ENCODE measurements around the gene PDCD2L.

PDCD2L gene

GRCh38 chr19:34403784-34404108 lies 453 bp upstream of the PDCD2L start:
- TF ChIP-seq, protein P1, sequence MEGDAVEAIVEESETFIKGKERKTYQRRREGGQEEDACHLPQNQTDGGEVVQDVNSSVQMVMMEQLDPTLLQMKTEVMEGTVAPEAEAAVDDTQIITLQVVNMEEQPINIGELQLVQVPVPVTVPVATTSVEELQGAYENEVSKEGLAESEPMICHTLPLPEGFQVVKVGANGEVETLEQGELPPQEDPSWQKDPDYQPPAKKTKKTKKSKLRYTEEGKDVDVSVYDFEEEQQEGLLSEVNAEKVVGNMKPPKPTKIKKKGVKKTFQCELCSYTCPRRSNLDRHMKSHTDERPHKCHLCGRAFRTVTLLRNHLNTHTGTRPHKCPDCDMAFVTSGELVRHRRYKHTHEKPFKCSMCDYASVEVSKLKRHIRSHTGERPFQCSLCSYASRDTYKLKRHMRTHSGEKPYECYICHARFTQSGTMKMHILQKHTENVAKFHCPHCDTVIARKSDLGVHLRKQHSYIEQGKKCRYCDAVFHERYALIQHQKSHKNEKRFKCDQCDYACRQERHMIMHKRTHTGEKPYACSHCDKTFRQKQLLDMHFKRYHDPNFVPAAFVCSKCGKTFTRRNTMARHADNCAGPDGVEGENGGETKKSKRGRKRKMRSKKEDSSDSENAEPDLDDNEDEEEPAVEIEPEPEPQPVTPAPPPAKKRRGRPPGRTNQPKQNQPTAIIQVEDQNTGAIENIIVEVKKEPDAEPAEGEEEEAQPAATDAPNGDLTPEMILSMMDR (conservative IDR thresholded peaks at IDR 0.05), result no peak
- peak overlapping the region; percentile 92 for H3K27ac ChIP-seq

DNA sequence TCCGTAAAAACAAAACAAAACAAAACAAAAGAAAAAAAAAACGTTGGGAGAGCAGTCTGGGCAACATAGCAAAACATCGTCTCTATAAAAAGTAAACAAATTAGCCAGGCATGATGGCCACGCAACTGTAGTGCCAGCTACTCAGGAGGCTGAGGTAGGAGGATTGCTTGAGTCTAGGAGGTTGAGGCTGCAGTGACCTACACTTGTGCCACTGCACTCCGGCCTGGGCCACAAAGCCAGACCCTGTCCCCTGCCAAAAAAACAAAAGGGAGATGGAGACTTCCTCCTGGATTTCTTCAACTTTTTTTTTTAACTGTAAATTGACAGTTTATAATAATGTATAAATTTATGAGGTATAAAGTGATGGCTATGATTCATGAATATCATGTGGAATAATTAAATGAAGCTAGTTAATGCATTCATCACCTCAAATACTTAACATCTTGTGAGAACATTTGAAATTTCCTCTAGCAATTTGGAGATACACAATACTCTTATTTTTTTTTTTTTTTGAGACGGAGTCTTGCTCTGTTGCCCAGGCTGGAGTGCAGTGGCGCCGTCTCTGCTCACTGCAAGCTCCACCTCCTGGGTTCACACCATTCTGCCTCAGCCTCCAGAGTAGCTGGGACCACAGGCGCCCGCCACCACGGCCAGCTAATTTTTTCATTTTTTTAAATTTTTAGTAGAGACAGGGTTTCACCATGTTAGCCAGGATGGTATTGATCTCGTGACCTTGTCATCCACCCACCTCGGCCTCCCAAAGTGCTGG lies 1.9 kb downstream of the PDCD2L start:
- TF ChIP-seq, protein P1 (conservative IDR thresholded peaks at IDR 0.05), result no peak
- peak overlapping the region; percentile 92; the same call in 1 of the 2 replicates for H3K27ac ChIP-seq

DNA sequence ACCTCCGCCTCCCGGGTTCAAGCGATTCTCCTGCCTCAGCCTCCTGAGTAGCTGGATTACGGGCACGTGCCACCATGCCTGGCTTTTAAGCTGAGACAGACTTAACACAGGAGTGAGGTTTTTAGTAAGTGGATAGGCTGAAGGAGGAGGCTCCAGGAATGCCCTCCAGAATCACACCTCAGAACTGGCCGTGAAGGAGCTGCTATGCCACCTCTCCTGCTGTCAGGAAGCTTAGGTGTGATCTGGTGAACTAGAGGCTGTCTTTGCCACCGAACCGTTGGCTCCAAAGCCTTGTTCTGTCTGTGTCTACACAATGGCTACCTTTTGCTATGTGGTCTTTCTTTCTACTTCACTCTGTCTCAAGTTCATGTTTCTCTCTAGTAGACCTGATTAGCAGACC lies 4.2 kb downstream of the PDCD2L start:
- TF ChIP-seq, protein P1 (conservative IDR thresholded peaks at IDR 0.05), result no peak
- H3K27ac ChIP-seq, result no peak overlapping the region

DNA sequence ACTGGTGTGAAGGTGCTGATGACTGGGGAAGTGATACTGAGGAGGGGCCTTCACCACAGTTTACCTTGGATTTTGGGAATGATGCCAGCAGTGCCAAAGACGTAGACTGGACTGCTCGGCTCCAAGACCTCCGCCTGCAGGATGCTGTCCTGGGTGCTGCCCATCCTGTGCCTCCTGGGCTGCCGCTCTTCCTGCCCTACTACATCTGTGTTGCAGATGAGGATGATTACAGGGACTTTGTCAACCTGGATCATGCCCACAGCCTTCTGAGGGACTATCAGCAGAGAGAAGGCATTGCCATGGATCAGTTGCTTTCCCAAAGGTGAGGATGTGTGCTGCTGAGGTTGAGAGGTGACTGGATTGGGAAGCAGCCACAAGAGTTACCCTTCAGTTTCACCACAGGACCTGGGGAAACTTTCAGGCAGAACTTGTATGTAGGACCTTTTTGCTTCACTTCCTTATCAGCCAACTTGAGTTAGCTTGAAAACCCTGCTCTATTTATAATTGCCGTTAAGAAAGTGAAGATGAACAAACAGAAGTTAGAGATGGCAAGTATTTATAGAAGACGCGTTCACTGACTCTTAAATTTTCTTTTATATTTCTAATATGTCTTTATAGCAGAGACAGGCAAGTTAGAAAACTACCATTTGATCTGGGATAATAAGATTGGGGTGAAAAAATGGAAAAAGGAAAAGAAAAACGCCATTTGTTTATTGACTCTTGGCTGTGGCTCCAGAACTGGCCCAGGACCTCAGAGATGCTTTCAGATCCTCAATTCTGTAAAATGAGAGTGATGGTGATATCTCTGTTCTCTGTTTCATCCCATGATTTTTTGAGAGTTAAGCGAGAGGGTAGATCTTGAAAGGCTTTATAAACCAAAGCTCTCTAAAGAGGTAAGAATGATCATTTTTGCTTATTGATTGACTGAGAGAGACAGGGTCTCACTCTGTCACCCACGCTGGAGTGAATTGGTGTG lies 5.3 kb downstream of the PDCD2L start:
- TF ChIP-seq, protein P1 (conservative IDR thresholded peaks at IDR 0.05), result no peak
- no peak overlapping the region for H3K27ac ChIP-seq

- H3K27ac ChIP-seq, result no peak overlapping the region
- TF ChIP-seq, protein P1 (conservative IDR thresholded peaks at IDR 0.05), result no peak
These were observed 7.0 kb downstream of the PDCD2L start for GRCh38 chr19:34411216-34411615.

- TF ChIP-seq, protein P1 (conservative IDR thresholded peaks at IDR 0.05), result no peak
- no peak overlapping the region for H3K27ac ChIP-seq
These were observed 11.9 kb downstream of the PDCD2L start for GRCh38 chr19:34416021-34416545.

GRCh38 chr19:34418300-34418699 lies 14.1 kb downstream of the PDCD2L start:
- TF ChIP-seq, protein P1 (conservative IDR thresholded peaks at IDR 0.05), result no peak
- H3K27ac ChIP-seq, result no peak overlapping the region
